GM19324 (cell line): ENCODE measurements around the gene EPB41L1.

ENCODE experiments used
- ATAC-seq: cut with Tn5 transposase; IDR thresholded peaks from one replicate; pipeline ENCODE4 v1.9.1; 2021; ENCODE audit warnings: mild to moderate bottlenecking, moderate library complexity; ENCODE audit not compliant: unreplicated experiment, low FRiP score

The EPB41L1 gene

DNA sequence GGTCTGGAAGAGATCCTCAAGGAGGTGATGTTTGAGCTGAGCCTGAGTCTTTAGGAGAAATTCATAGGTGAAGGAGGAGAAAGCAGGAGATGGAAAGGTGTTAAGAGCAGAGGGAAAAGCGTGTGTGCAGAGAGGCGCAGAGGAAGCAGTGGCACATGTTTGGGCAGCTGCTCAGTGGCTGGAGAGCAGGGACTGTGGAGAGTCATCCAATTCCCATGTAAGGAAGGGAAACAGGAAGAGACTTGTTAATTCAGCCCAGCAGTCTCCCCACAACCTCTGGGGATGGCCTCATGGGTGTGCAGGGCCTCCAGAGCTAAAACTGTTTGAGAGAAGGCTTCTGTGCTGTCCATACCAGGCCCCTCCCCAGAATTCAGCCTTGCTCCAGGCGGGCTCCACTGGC is 98.0 kb downstream of the EPB41L1 start:
- no peak for ATAC-seq

DNA sequence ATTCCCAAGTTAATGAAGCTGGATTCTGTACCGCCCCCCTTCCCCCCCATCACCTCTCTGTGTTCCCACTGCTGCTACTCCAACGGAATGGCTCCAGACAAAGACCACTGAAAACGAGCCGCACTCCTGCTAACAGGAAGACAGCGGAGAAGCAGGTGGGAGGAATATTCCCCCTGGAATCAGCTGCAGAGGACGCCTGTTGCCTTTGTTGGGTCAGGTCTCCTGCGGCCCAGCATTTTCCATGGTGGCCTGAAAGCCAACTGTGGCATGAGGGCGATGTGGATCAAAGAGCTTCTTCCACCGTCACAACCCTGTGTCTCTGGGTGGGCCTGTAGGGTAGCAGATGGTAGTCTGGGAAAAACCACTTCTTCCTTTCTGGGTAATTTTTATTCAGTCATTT is 98.5 kb downstream of the EPB41L1 start:
- no peak for ATAC-seq

GRCh38 chr20:36254076-36254475 is 99.5 kb downstream of the EPB41L1 start:
- ATAC-seq: no peak

- no peak for ATAC-seq
These were observed 100.9 kb downstream of the EPB41L1 start for GRCh38 chr20:36255445-36255844.

GRCh38 chr20:36259177-36260061 is 104.9 kb downstream of the EPB41L1 start:
- no peak for ATAC-seq

DNA sequence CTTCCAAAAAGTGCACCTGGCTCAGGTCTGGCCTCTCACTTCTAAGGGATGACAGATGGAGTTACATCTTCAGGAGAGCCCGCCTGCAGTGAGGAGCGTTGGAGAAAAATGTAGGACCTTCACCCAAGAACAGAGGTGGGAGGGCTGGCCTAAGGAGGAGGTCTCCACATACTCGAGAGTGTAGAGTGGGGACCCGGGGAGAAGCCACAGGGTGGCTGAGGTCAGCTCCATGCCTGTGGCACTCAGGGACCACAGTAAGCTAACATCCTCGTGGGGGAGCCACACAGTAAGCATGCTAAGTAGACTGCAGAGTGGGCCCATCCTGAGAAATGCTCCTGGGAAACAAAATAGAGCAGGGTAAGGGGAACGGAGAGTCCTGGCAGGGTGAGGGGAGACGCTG is 105.8 kb downstream of the EPB41L1 start:
- no peak for ATAC-seq

GRCh38 chr20:36261389-36262105 is 107.0 kb downstream of the EPB41L1 start:
- ATAC-seq: no peak

DNA sequence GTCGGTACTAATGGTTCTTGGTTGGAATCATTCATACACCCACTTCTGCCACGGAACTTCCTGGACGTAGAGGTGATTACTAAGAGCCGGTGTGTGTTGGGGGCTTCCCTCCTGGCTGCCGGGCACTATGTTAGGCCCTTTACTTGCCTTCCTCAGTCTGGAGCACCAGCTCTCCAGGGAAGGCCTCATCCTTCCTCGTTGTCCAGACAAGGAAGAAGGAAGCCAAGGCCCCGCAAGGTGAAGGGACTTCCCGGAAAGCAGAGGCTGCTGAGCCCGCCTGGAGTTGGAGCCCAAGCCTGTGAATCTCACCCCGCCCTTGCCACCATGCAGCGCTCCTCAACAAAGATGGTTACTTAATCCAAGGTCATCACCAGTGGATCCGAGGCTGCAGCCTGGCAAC is 107.9 kb downstream of the EPB41L1 start:
- no peak for ATAC-seq

GRCh38 chr20:36264426-36265246 is 110.1 kb downstream of the EPB41L1 start:
- ATAC-seq: no peak

GRCh38 chr20:36266189-36266588 is 111.6 kb downstream of the EPB41L1 start:
- ATAC-seq: no peak

- no peak for ATAC-seq
These were observed 113.3 kb downstream of the EPB41L1 start for GRCh38 chr20:36267605-36268381.

- ATAC-seq: no peak
These were observed 114.2 kb downstream of the EPB41L1 start for GRCh38 chr20:36268440-36269342.

DNA sequence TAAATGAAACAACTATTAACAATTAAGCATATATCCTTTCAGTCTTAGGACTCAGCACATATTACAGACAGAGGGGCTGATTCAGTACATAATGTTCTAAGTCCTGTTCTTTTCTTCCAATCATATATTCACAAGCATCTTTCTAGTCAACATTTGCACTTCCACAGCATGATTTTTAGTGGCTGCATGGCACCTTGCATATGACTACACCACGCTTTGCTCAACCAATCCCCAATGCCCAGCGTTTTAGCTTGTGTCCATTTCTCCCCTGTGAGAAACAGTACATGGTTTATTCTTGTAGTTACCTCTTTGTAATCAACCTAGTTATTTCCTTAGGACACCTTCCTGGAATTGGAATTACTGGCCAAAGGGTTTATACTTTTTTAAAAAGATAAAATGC is 115.0 kb downstream of the EPB41L1 start:
- ATAC-seq: no peak

GRCh38 chr20:36270744-36271638 is 116.5 kb downstream of the EPB41L1 start:
- no peak for ATAC-seq

- ATAC-seq: no peak
These were observed 117.4 kb downstream of the EPB41L1 start for GRCh38 chr20:36271639-36272546.

- no peak for ATAC-seq
These were observed 118.1 kb downstream of the EPB41L1 start for GRCh38 chr20:36272547-36273220.
